Stimulated activated CD4-positive, alpha-beta T cell treated with anti-CD3 and anti-CD28 coated beads, Interleukin-15, amount 100 ng/mL, for 48 hours (primary cell): Measurements from ENCODE around the gene MAD1L1.
"Not testable (repeated sequence)": the region's sequence is repeated elsewhere in the genome, so short reads cannot be mapped to it uniquely, and the experiment has no call there.

Experiments
- DNase-seq, 2 donors: peaks; one replicate each; pipeline ENCODE4 v3.0.0-alpha.2; 2020; ENCODE audit warnings: low read depth in 2 of 2

The MAD1L1 gene

DNA sequence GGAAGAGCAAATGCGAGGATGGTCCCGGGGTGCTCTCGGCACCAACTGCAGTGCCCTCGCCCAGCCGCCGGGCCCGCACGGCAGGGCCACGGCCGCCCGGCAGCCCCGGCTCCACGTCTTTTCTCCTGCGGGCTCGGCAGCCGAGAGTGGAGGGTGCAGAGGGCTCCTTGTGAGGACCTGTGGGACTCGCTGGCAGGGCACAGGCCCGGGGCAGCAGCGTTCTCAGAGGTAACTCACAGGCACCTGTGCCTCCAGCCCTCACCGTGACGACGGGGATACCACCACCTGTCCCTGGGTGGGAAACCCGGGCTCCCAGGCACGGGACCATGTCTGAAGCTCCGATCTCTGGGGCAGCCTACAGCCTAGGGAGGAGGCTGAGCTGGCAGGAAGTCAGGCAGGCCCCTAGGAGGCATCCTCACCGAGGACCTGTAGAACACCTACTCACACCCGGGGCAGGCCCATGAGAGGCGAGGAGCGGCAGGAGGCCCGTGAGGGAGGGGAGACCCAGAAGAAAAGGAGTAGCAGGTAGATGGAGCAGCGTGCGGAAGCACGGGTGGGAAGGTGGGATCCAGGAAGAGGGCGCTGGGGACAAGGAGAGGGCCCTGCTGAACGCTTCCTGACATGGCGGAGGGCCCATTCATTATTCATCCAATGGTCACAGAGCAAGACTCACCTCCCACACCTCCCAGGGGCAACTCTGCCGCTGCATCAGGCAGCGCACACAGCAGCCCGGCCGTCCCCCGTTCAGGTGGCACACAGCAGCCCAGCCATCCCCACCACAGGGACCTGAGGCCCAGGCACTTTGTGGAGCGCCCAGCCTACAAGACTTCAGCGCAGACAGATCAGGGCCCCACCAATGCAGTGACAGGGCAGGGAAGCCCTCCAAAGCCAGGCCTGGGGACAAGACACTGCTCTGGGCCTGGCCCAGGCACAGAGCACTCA, 244.9 kb downstream of the MAD1L1 start:
- peak in 1 of 2 donors; percentile 7 for DNase-seq

- DNase-seq, result no peak
These were observed 245.6 kb downstream of the MAD1L1 start for GRCh38 chr7:1987084-1987535.

- no peak for DNase-seq
These were observed 246.2 kb downstream of the MAD1L1 start for GRCh38 chr7:1986366-1987083.

DNA sequence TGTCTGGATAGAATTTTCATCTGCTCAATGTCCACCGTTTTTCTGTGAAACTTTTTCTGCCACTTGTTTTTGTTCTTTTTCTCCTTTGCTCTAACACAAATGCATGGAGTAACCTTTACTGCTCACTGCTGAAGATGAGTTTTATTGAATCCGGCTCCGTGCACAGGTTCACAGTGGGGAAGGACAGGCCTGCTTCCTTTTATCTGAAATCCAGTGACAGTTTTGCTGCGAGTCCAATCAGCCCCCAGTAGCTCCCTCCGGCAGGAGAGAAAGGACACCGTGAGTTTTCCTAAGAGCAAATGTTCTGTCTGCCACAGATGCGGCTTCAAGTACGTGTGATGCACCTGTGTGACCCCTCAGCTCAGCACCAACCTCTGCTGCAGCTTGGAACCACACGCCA, 246.8 kb downstream of the MAD1L1 start:
- DNase-seq, result no peak

- DNase-seq, result no peak
These were observed 247.7 kb downstream of the MAD1L1 start for GRCh38 chr7:1985042-1985441.

- no peak for DNase-seq
These were observed 250.9 kb downstream of the MAD1L1 start for GRCh38 chr7:1981878-1982230.

GRCh38 chr7:1981201-1981877, 251.4 kb downstream of the MAD1L1 start:
- no peak for DNase-seq

- DNase-seq, result no peak
These were observed 252.9 kb downstream of the MAD1L1 start for GRCh38 chr7:1979591-1980560.

DNA sequence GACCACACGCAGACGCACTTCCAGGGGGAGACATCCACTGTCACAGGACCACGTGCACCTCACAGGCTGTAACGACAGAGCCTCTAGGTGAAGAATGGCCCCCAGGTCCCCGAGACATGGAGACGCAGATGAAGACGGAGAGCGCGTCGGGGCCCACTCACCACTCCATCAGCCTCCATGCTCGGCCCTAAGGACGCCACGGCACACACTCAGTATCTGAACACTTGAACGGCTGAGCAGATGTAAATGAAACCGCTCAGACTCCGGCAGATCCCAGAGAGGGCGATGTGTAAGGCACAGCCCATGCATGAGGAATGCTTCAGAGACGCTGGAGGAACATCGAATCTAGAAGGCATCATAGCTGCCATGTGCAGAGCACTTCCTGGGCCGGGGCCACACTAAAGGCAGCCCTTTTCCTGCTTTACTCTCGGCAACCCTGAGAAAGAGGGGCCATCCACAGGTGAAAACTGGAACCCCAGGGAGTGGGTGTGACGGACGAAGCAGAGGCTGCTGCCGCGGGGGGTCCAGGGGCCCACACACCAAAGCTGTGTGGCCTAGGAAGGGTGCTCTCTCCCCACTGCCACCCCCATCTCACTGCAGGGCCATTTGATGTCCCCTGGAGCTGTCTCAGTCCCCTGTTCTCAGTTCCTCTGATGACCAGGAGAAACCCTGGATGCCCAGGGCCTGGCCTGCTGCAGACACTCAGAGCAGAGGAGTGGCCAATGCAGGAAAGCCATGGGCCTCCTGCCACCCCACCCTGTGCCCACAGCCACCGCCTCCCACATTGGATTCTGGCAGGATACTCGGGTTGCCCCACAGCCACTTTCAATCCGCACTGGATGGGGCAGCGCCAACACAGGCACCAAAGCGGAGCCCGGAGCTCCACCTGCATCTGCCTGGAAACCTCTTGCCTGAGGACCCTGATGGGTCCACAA, 253.8 kb downstream of the MAD1L1 start:
- DNase-seq, result no peak

- no peak for DNase-seq
These were observed 254.8 kb downstream of the MAD1L1 start for GRCh38 chr7:1977876-1978441.

DNA sequence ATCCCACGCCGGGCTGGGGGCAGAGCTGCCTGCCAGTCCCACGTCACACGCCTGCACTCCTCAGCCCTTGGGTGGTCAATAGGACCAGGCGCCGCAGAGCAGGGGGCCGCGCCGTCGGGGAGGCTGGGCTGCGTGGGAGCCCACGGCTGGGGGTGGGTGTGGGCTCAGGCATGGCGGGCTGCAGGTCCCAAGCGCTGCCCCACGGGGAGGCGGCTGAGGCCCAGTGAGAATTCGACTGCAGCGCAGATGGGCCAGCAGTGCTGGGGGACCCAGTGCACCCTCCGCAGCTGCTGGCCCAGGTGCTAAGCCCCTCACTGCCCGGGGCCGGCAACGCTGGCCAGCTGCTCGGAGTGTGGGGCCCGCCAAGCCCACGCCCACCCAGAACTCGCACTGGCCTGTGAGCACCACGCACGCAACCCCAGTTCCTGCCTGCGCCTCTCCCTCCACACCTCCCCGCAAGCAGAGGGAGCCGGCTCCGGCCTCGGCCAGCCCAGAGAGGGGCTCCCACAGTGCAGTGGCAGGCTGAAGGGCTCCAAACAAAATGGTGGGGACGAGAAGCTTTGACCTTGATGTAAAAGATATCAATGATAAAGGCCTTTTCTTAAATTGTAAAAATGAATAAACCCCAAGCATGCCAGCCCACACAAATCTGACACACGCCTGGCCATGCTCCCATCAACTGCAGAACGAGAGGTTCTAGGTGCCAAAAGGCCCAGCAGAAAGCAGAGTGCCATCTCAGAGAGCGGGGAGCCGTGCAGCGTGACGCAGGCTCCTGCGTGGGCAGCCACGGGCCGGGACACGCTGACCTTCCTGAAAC, 255.5 kb downstream of the MAD1L1 start:
- DNase-seq, result no peak

GRCh38 chr7:1976521-1976920, 256.2 kb downstream of the MAD1L1 start:
- not testable (repeated sequence) for DNase-seq

- no peak for DNase-seq
These were observed 257.2 kb downstream of the MAD1L1 start for GRCh38 chr7:1975581-1975980.

- no peak for DNase-seq
These were observed 257.6 kb downstream of the MAD1L1 start for GRCh38 chr7:1975179-1975578.

DNA sequence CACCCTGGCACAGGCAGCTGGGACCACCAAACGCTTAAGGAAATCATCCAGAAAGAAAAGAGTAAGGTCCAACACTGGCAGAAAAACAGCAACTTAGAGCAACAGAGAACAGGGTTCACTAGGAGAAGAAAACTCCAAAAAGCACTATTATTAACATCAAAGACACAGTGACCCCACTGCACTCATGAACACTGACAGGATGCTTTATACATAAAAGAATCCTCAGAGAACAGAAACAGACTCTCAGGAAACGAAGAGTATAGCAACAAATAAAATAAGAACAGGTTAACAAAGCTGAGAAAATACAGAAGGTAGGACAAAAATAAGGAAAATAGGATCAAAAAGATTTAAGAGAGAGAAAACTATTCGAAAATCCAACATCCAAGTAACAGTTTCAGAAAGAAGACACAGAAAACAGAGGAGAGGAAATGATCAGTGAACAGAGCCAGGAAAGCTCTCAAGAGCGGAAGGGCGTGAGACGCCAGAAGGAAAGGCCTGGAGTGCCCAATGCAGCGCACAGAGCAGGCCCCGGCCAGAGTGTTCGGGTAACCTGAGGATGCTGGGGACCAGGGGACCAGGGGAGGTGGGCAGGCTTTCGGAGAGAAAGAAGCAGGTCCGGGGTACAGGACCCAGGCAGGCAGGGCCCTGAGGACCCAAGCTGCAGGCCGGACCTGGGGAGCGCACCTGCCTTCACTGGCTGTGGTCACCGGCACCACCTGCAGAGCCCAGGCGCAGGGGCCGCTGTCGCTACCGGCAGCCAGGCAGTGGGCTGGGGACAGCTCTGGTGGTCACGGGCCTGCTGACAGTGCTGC, 258.2 kb downstream of the MAD1L1 start:
- DNase-seq, result no peak

- no peak for DNase-seq
These were observed 259.2 kb downstream of the MAD1L1 start for GRCh38 chr7:1973321-1974251.

- no peak for DNase-seq
These were observed 260.0 kb downstream of the MAD1L1 start for GRCh38 chr7:1972744-1973143.
